ENCODE measurements around the gene MOB1A.

DNA sequence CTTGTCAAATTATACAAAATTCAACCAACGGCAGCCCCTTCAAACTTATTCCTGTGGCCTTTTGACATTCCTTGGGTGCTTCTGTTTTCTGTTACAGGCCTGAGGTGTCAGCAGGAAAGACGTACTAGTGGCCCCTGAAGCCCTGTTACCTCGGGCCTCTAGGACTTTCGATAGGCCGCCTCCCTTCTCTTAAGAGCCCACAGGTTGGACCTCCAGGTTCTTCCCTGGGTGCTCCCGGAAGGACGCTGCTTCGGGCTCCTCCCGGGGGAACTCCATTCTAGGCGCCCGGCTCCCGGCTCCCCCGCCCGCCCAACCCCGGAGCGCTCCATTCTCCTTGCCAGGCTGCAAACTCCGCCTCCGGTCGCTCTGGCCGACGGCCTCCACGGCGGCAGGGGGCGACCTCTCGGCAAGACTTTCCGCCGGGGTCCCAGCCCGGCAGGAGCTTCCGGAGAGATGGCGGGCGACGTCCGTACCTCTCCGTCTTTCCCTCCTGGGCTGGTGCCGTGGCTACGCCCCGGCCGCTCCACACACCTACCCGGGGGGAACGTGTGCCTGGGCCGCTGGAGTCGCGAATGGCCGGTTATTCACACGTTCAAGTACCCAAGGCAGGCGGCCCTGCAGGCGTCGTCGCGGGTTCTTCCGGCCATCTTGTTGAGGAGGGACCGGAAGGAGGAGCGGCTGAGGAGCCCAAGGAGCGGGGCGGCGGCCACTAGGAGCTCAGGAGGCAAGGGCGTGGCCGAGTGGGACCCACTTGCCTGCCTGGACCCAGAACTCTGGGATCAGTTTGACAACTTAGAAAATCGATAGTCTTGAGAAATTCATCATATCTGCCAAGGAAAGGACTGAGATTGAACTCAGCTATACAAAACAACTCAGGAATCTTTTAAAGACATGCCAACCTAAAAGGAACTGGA, 58.5 kb downstream of the MOB1A start:
- peak; percentile 62; the same call in 1 of the 2 replicates for TF ChIP-seq SIN3B (IDR thresholded peaks at IDR 0.05; ENCODE audit: low read length)
- TF ChIP-seq ZNF747 (CRISPR knock-in tag; IDR thresholded peaks at IDR 0.05; ENCODE audit: borderline replicate concordance) = peak; percentile 94
- TF ChIP-seq ATF3 (CRISPR knock-in tag; IDR thresholded peaks at IDR 0.05) = no peak; the same call in 1 of the 2 replicates
